Small intestine (tissue), 7 donors: Measurements from ENCODE around the gene PDE2A. TPM values are rescaled to one million over a fixed set of nuclear protein-coding genes. Genes with fewer than 3 reads are reported as not detected.

Experiments used
- DNase-seq, 2 donors: peaks; one replicate each; pipeline versions ENCODE4 v3.0.0 to v3.0.0-alpha.2; 2013
- FAIRE-seq: peaks from 2 replicates; lab custom pipeline; 2012; peaks lifted over from hg19 to GRCh38; lab: Jason Lieb, UNC
- H3K27ac ChIP-seq, 3 donors: one replicate each; pipeline ENCODE4 v1.5.1; 2013; ENCODE audit warnings: low read length in 2 of 3, mild to moderate bottlenecking in 2 of 3, control low read depth in 1 of 3, inconsistent platforms in 1 of 3, low read depth in 1 of 3, moderate library complexity in 1 of 3
- H3K27me3 ChIP-seq, 3 donors: one replicate each; pipeline ENCODE4 v1.6.1; 2013; ENCODE audit warnings: low read length in 3 of 3, inconsistent platforms in 1 of 3; ENCODE audit not compliant: control insufficient read depth in 3 of 3, insufficient read depth in 3 of 3
- H3K36me3 ChIP-seq, 3 donors: one replicate each; pipeline ENCODE4 v1.6.1; 2013; ENCODE audit warnings: low read length in 3 of 3, inconsistent platforms in 1 of 3, low read depth in 1 of 3, mild to moderate bottlenecking in 1 of 3, moderate library complexity in 1 of 3; ENCODE audit not compliant: control insufficient read depth in 3 of 3, insufficient read depth in 2 of 3
- H3K4me1 ChIP-seq, 3 donors: one replicate each; pipeline ENCODE4 v1.6.1; 2013; ENCODE audit warnings: low read length in 2 of 3, inconsistent platforms in 1 of 3, low read depth in 1 of 3, mild to moderate bottlenecking in 1 of 3, moderate library complexity in 1 of 3; ENCODE audit not compliant: control insufficient read depth in 3 of 3, insufficient read depth in 2 of 3
- H3K4me3 ChIP-seq, 3 donors: one replicate each; pipeline ENCODE4 v1.5.1; 2013; ENCODE audit warnings: low read length in 3 of 3, control low read depth in 1 of 3, inconsistent platforms in 1 of 3, low read depth in 1 of 3, mild to moderate bottlenecking in 1 of 3, moderate library complexity in 1 of 3
- H3K9me3 ChIP-seq, 2 donors: one replicate each; pipeline ENCODE4 v1.6.1; 2013; ENCODE audit warnings: low read depth in 1 of 2, low read length in 1 of 2; ENCODE audit not compliant: control insufficient read depth in 2 of 2, insufficient read depth in 1 of 2
- WGBS, 3 donors: extraction: QIAGEN DNeasy Blood & Tissue Kit; methylation state at CpG; one replicate each; pipeline ENCODE4 v1.1.7; 2013; 5-methylcytosine and 5-hydroxymethylcytosine counted together
- polyA plus RNA-seq, 4 donors: library from polyadenylated mRNA; stranded (reverse) in 3 of 4; unstranded in 1 of 4; fragments of 200-250 nt in 3 of 4; fragments of 120-200 nt in 1 of 4; gene quantifications; one replicate each; pipeline versions ENCODE4 v1.2.1 to v1.2.3, GENCODE V29; 2013
- donor health status: healthy with polysubstance abuse.
- donor health status: control.
- donor health status: control.
- donor health status: Bipolar disorder and iron deficiency.
- donor health status: healthy.

The PDE2A gene
- polyA plus RNA-seq, 4 donors, result 1.8 to 31.6 (median 7.4) TPM

DNA sequence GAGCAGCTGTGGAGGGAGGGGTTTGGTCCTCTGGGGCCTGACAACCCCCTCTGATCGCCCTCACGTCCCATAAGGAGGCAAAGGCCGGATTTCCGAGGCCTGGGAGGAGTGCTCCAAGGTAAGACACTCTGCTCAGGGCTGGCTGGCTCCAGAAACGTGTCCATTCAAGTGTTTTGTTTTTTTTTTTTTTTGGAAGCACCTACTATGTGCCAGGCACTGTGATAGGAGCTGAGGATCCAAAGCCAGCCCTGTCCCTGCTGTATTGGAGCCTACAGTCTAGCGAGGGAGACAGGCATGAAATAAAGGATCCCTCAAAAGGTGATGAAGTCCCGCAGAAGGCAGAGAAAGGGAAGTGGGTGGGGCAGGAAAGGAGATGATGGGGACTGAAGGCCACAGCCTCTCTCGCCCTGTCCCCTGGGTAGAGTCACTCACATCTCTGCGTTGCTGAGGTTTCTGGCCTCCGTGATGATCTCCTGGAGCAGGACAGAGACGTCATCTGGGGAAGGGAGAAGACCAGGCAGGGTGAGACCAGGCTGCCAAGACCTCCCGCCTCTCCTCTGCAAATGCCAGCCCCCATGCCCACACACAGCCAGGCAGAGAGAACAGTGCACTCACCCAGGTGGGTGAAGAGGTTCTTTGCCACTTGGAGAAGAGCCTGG is 89.2 kb downstream of the PDE2A start:
- peaks cover 0 to 11% (median 0%) of the 10 kb centered on the region in 3 donors for H3K4me1 ChIP-seq
- no peak for FAIRE-seq
- no peak for DNase-seq
- peaks cover 6 to 66% (median 10%) of the 10 kb centered on the region in 3 donors for H3K27me3 ChIP-seq
- H3K4me3 ChIP-seq, result no peak overlapping the region
- H3K36me3 ChIP-seq, result peaks cover 0 to 6% (median 0%) of the 10 kb centered on the region in 3 donors
- no peak overlapping the region for H3K27ac ChIP-seq
- whole genome bisulfite sequencing, 3 donors, result 29 to 44% (median 41%) methylated on average over 12 of the region's 12 CpGs
- no peaks in the 10 kb centered on the region for H3K9me3 ChIP-seq

GRCh38 chr11:72584293-72584938 is 89.8 kb downstream of the PDE2A start:
- Histone ChIP-seq H3K4me3 (no peak overlapping the region), H3K27ac (no peak overlapping the region), H3K27me3 (peaks cover 0 to 60% (median 8%) of the 10 kb centered on the region in 3 donors), H3K4me1 (peaks cover 0 to 9% (median 0%) of the 10 kb centered on the region in 3 donors), H3K9me3 (no peaks in the 10 kb centered on the region), H3K36me3 (peaks cover 0 to 4% (median 0%) of the 10 kb centered on the region in 3 donors)
- peak in 1 of 2 donors; percentile 25 for DNase-seq
- WGBS, 3 donors, result 4 to 28% (median 4%) methylated on average over 53 to 59 of the region's 59 CpGs
- no peak for FAIRE-seq

DNA sequence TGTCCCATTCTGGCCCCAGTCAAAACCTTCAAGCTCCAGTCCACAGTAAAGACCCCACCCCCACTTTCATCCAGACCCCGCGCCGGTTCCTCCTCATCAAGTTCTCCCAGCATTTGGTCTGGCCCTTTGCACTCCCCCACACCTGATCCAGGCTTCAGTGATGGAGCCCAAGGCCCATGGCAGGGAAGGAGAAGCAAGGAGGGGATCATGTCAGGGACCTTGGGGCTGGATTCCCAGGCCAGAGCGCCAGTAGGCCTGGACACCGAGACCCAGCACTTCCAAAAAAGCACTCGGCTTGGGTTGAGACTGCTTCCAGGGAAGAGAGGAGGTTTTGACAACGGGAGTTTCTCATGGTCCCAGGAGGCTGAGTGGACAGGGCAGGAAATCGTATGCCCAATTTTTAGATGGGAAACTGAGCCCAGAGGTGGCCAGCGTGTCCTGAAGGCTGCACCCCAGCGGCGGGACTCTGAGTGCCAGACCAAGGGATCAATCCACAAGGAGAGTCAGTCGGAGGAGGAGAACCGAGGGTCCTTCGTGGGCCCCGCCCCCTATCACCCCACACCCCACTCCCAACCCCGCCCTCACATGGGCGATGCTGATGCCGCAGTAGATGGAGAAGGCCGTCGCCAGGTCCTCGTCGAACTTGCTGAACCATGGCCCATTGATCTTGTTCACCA is 90.5 kb downstream of the PDE2A start:
- WGBS, 3 donors, result 70 to 79% (median 70%) methylated on average over 17 to 22 of the region's 22 CpGs
- FAIRE-seq (no peak), DNase-seq (no peak)

DNA sequence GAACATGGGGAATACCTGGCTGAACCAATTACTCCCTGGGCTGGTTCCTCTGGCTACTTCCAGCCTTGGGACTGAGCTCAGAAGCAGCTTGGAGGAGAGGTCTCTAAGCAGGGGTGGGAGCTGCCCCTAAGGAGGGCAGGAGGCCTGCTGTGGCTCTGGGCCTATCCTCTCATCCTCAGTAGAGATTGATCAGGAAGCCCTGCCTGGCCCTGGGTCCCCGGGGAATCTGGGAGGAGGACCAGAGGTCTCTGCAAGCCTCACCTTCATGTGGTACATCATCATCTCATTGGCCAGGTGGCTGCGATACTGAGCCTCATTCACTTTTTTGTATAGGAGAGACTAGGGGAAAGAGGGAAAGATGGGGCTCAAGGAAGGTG is 91.1 kb downstream of the PDE2A start:
- FAIRE-seq (no peak), DNase-seq (no peak)
- Histone ChIP-seq H3K27me3 (peaks cover 0 to 47% (median 8%) of the 10 kb centered on the region in 3 donors), H3K4me1 (peaks cover 0 to 9% (median 0%) of the 10 kb centered on the region in 3 donors), H3K36me3 (peaks cover 0 to 4% (median 0%) of the 10 kb centered on the region in 3 donors), H3K9me3 (no peaks in the 10 kb centered on the region), H3K4me3 (no peak overlapping the region), H3K27ac (no peak overlapping the region)
- WGBS, 3 donors, result 50 to 65% (median 50%) methylated on average over 2 of the region's 2 CpGs

More for the DNA sequence above, 90.5 kb downstream of the PDE2A start:
- peaks cover 0 to 53% (median 8%) of the 10 kb centered on the region in 3 donors for H3K27me3 ChIP-seq
- H3K36me3 ChIP-seq, result peaks cover 0 to 4% (median 0%) of the 10 kb centered on the region in 3 donors
- peaks cover 0 to 9% (median 0%) of the 10 kb centered on the region in 3 donors for H3K4me1 ChIP-seq
- H3K4me3 ChIP-seq, result no peak overlapping the region
- H3K27ac ChIP-seq, result no peak overlapping the region
- no peaks in the 10 kb centered on the region for H3K9me3 ChIP-seq

DNA sequence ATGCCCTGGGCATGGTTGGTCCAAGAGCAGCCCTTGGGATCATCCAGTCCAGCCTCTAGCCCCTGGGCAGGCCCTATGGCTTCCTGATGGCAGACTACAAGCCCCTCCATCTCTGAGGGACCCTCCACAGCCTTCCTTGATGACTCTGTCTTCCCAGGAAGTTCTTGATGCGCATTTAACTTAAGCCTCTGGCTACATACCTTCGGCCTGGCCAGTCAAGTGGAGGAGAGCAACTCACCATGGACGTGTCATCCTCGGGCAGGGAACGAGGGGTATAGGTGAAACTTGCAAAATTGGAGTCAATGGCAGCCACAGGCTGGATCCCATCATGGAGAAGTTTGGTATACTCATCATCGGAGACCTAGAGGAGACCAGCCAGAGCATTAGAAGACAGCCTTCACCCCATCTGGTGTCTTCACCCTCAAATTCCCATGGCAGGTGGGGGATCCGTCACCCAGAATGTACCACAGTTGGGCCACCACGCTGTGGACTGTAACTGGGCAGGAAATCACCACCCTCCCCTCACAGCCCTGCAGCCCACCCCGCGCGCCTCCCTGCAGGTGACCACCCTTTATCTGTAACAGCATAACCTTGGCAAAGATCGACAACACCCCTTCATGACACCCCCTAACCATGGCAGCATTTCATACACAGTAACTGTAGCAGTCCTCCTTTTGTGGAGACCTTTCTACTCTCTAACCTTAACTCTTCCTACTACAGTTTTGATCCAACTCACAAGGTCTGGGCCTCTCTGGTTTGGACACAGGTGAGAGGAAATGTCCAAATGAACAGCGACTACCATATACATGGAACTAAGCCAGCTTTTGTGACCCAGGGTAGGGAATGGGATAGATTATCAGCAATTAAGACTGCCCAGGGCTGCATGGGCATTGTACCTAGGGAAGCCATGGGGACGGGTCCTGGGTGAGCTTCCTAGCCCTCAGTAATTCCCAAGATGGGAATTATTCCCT is 91.7 kb downstream of the PDE2A start:
- FAIRE-seq, result no peak
- Histone ChIP-seq H3K27me3 (peaks cover 0 to 44% (median 5%) of the 10 kb centered on the region in 3 donors), H3K4me3 (no peak overlapping the region)

DNA sequence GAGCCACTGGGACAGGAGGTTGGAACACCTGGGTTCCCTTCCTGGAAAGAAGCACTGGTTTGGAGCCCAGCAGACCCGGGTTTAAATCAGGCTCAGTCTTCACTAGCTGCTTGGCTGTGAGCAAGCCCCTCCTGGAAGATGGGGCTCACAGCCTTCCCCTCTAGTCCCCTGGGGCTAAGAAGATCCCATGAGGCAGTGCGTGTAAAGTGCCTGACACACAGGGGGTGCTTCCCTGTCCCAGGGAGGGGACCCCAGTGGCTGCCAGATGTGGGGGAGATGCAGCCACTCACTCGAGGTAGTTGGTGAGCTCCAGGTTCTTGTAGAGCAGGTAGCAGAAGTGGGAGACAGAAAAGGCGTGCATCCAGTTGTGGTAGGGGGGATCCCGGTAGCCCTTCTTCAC is 93.2 kb downstream of the PDE2A start:
- Histone ChIP-seq H3K36me3 (peaks cover 0 to 12% (median 0%) of the 10 kb centered on the region in 3 donors), H3K4me1 (peaks cover 0 to 11% (median 0%) of the 10 kb centered on the region in 3 donors), H3K27me3 (peaks cover 0 to 32% (median 2%) of the 10 kb centered on the region in 3 donors), H3K4me3 (no peak overlapping the region), H3K9me3 (no peaks in the 10 kb centered on the region), H3K27ac (no peak overlapping the region)
- DNase-seq (no peak), FAIRE-seq (no peak)
- 71 to 76% (median 75%) methylated on average over 5 of the region's 5 CpGs for WGBS, 3 donors

More for the DNA sequence above, 91.7 kb downstream of the PDE2A start:
- peaks cover 0 to 4% (median 0%) of the 10 kb centered on the region in 3 donors for H3K36me3 ChIP-seq
- no peaks in the 10 kb centered on the region for H3K9me3 ChIP-seq
- peaks cover 0 to 9% (median 0%) of the 10 kb centered on the region in 3 donors for H3K4me1 ChIP-seq
- H3K27ac ChIP-seq, result no peak overlapping the region
- 88 to 90% (median 88%) methylated on average over 14 of the region's 14 CpGs for WGBS, 3 donors
- DNase-seq, result no peak

DNA sequence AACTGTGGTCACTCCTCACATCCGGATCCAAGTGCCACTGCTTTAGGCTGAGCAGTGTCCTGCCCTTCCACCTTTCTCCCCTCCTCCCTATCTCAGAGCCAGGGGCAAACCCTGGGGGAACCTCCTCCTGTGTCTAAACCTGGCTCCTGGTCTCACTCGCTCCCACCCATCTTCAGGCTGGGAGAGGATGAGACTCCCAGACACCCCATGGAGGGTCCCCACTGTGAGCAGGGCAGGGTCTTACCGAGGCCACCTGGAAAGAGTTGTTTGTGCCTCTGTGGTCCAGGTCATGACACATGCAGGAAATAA is 93.6 kb downstream of the PDE2A start:
- Histone ChIP-seq H3K4me1 (peaks cover 0 to 15% (median 0%) of the 10 kb centered on the region in 3 donors), H3K36me3 (peaks cover 0 to 12% (median 0%) of the 10 kb centered on the region in 3 donors), H3K4me3 (no peak overlapping the region), H3K9me3 (no peaks in the 10 kb centered on the region), H3K27ac (no peak overlapping the region), H3K27me3 (peaks cover 0 to 28% (median 2%) of the 10 kb centered on the region in 3 donors)
- DNase-seq, result no peak
- no peak for FAIRE-seq
- WGBS, 3 donors, result 66 to 67% (median 66%) methylated on average over 3 of the region's 3 CpGs
